Stimulated activated naive B cell treated with anti-CD40 and anti-IgM and Interleukin-4, amounts not matched to agents 10 μg/mL and 1 μg/mL and 100 μg/mL, for 72 hours (primary cell): Measurements from ENCODE around the gene SPINK2.

ENCODE experiments used
- ATAC-seq, 2 donors: fragments of 150-1000 bp; cut with Tn5 transposase; replicated peaks; 2 replicates each; pipeline ENCODE4 v1.10.0; 2021; ENCODE audit warnings: moderate library complexity in 1 of 2
- DNase-seq: peaks from one replicate; pipeline ENCODE4 v3.0.0; 2021
- H3K27ac Mint-ChIP-seq: one replicate; pipeline ENCODE4 v1.8.0; 2022; ENCODE audit warnings: mild to moderate bottlenecking, mixed read lengths
- H3K27me3 Mint-ChIP-seq, 2 donors: one replicate each; pipeline ENCODE4 v1.8.0; 2022; ENCODE audit warnings: mixed read lengths in 2 of 2
- H3K36me3 Mint-ChIP-seq, 2 donors: one replicate each; pipeline ENCODE4 v1.8.0; 2022; ENCODE audit warnings: mixed read lengths in 2 of 2, mild to moderate bottlenecking in 1 of 2
- H3K4me1 Mint-ChIP-seq, 2 donors: one replicate each; pipeline ENCODE4 v1.8.0; 2022; ENCODE audit warnings: mixed read lengths in 2 of 2, mild to moderate bottlenecking in 1 of 2
- H3K4me3 Mint-ChIP-seq, 2 donors: one replicate each; pipeline ENCODE4 v1.8.0; 2022; ENCODE audit warnings: mild to moderate bottlenecking in 2 of 2, mixed read lengths in 2 of 2, moderate library complexity in 1 of 2
- H3K9me3 Mint-ChIP-seq, 2 donors: one replicate each; pipeline ENCODE4 v1.8.0; 2022; ENCODE audit warnings: mixed read lengths in 2 of 2, mild to moderate bottlenecking in 1 of 2

The SPINK2 gene

GRCh38 chr4:56821381-56822243 lies at the start of gene SPINK2:
Gene SPINK2, minus strand, starts transcription at chr4:56821701. Its CDS starts 39 bp downstream, at chr4:56821662.
- DNase-seq: peak; percentile 13
- H3K27ac Mint-ChIP-seq: peak within 1 kb of the TSS; percentile 20
- no peaks in the 10 kb centered on the region for H3K9me3 Mint-ChIP-seq
- peaks cover 11 to 36% of the 10 kb centered on the region in 2 donors for H3K4me1 Mint-ChIP-seq
- H3K27me3 Mint-ChIP-seq: peaks cover 10 to 19% of the 10 kb centered on the region in 2 donors
- ATAC-seq: peak; percentile 32 to 41
- H3K36me3 Mint-ChIP-seq: no peaks in the 10 kb centered on the region
- H3K4me3 Mint-ChIP-seq: peak within 1 kb of the TSS; percentile 77 to 86

GRCh38 chr4:56870946-56871345 lies 49.4 kb upstream of the SPINK2 start:
- Mint-ChIP-seq H3K27me3 (peaks cover 0 to 5% of the 10 kb centered on the region in 2 donors), H3K4me1 (peaks cover 6 to 11% of the 10 kb centered on the region in 2 donors), H3K4me3 (no peak overlapping the region), H3K27ac (no peak overlapping the region), H3K9me3 (no peaks in the 10 kb centered on the region), H3K36me3 (no peaks in the 10 kb centered on the region)
- DNase-seq (no peak), ATAC-seq (no peak)

GRCh38 chr4:56863441-56864139 lies 42.1 kb upstream of the SPINK2 start:
- no peaks in the 10 kb centered on the region for H3K27me3 Mint-ChIP-seq
- peak overlapping the region; percentile 57 for H3K27ac Mint-ChIP-seq
- H3K4me1 Mint-ChIP-seq: peaks cover 10 to 33% of the 10 kb centered on the region in 2 donors
- DNase-seq (peak; percentile 27), ATAC-seq (peak; percentile 96 to 99)
- no peaks in the 10 kb centered on the region for H3K36me3 Mint-ChIP-seq
- no peaks in the 10 kb centered on the region for H3K9me3 Mint-ChIP-seq
- H3K4me3 Mint-ChIP-seq: no peak overlapping the region

GRCh38 chr4:56861360-56861759 lies 39.9 kb upstream of the SPINK2 start:
- Mint-ChIP-seq H3K27ac (no peak overlapping the region), H3K9me3 (no peaks in the 10 kb centered on the region)

GRCh38 chr4:56860781-56861180 lies 39.3 kb upstream of the SPINK2 start:
- Mint-ChIP-seq H3K9me3 (no peaks in the 10 kb centered on the region), H3K27me3 (no peaks in the 10 kb centered on the region), H3K4me3 (no peak overlapping the region), H3K27ac (no peak overlapping the region), H3K4me1 (peaks cover 10 to 33% of the 10 kb centered on the region in 2 donors), H3K36me3 (no peaks in the 10 kb centered on the region)
- DNase-seq (no peak), ATAC-seq (peak in 1 of 2 donors; percentile 41)

More at GRCh38 chr4:56861360-56861759, 39.9 kb upstream of the SPINK2 start:
- ATAC-seq: no peak
- no peaks in the 10 kb centered on the region for H3K36me3 Mint-ChIP-seq
- DNase-seq: no peak
- no peak overlapping the region for H3K4me3 Mint-ChIP-seq
- peaks cover 10 to 33% of the 10 kb centered on the region in 2 donors for H3K4me1 Mint-ChIP-seq
- H3K27me3 Mint-ChIP-seq: no peaks in the 10 kb centered on the region

GRCh38 chr4:56859841-56860240 lies 38.3 kb upstream of the SPINK2 start:
- no peak overlapping the region for H3K27ac Mint-ChIP-seq
- H3K27me3 Mint-ChIP-seq: no peaks in the 10 kb centered on the region
- no peak overlapping the region for H3K4me3 Mint-ChIP-seq
- peaks cover 10 to 33% of the 10 kb centered on the region in 2 donors for H3K4me1 Mint-ChIP-seq
- peak in 1 of 2 donors; percentile 24 for ATAC-seq
- DNase-seq: no peak
- H3K9me3 Mint-ChIP-seq: no peaks in the 10 kb centered on the region
- H3K36me3 Mint-ChIP-seq: no peaks in the 10 kb centered on the region

GRCh38 chr4:56857601-56858309 lies 36.3 kb upstream of the SPINK2 start:
- no peak for DNase-seq
- ATAC-seq: no peak
- Mint-ChIP-seq H3K4me3 (no peak overlapping the region), H3K27me3 (no peaks in the 10 kb centered on the region), H3K27ac (no peak overlapping the region), H3K4me1 (peaks cover 4 to 14% of the 10 kb centered on the region in 2 donors), H3K9me3 (no peaks in the 10 kb centered on the region), H3K36me3 (no peaks in the 10 kb centered on the region)

GRCh38 chr4:56856656-56857055 lies 35.2 kb upstream of the SPINK2 start:
- Mint-ChIP-seq H3K27me3 (no peaks in the 10 kb centered on the region), H3K9me3 (no peaks in the 10 kb centered on the region), H3K36me3 (no peaks in the 10 kb centered on the region), H3K4me1 (peaks cover 4 to 14% of the 10 kb centered on the region in 2 donors), H3K27ac (no peak overlapping the region), H3K4me3 (no peak overlapping the region)
- ATAC-seq: no peak
- DNase-seq: no peak

- H3K9me3 Mint-ChIP-seq: no peaks in the 10 kb centered on the region
- no peak for ATAC-seq
- no peak overlapping the region for H3K27ac Mint-ChIP-seq
Measured at GRCh38 chr4:56850910-56851309, 29.4 kb upstream of the SPINK2 start.

GRCh38 chr4:56844802-56845580 lies 23.5 kb upstream of the SPINK2 start:
- ATAC-seq: peak in 1 of 2 donors; percentile 66
- DNase-seq: no peak

More at GRCh38 chr4:56850910-56851309, 29.4 kb upstream of the SPINK2 start:
- DNase-seq: no peak
- Mint-ChIP-seq H3K4me1 (no peaks in the 10 kb centered on the region), H3K27me3 (no peaks in the 10 kb centered on the region), H3K36me3 (no peaks in the 10 kb centered on the region), H3K4me3 (no peak overlapping the region)

GRCh38 chr4:56843421-56843899 lies 22.0 kb upstream of the SPINK2 start:
- Mint-ChIP-seq H3K27me3 (no peaks in the 10 kb centered on the region), H3K4me1 (no peaks in the 10 kb centered on the region), H3K4me3 (no peak overlapping the region), H3K27ac (no peak overlapping the region), H3K9me3 (no peaks in the 10 kb centered on the region), H3K36me3 (no peaks in the 10 kb centered on the region)
- no peak for DNase-seq
- no peak for ATAC-seq

More at GRCh38 chr4:56844802-56845580, 23.5 kb upstream of the SPINK2 start:
- no peak overlapping the region for H3K4me3 Mint-ChIP-seq
- H3K36me3 Mint-ChIP-seq: no peaks in the 10 kb centered on the region
- no peaks in the 10 kb centered on the region for H3K4me1 Mint-ChIP-seq
- H3K27ac Mint-ChIP-seq: no peak overlapping the region
- no peaks in the 10 kb centered on the region for H3K9me3 Mint-ChIP-seq
- H3K27me3 Mint-ChIP-seq: no peaks in the 10 kb centered on the region

GRCh38 chr4:56840559-56840958 lies 19.1 kb upstream of the SPINK2 start:
- ATAC-seq: no peak
- no peak for DNase-seq
- H3K27me3 Mint-ChIP-seq: no peaks in the 10 kb centered on the region
- H3K9me3 Mint-ChIP-seq: no peaks in the 10 kb centered on the region
- no peak overlapping the region for H3K4me3 Mint-ChIP-seq
- H3K4me1 Mint-ChIP-seq: peaks cover 4 to 6% of the 10 kb centered on the region in 2 donors
- H3K36me3 Mint-ChIP-seq: no peaks in the 10 kb centered on the region
- H3K27ac Mint-ChIP-seq: no peak overlapping the region

GRCh38 chr4:56828784-56829535 lies 7.5 kb upstream of the SPINK2 start:
- H3K36me3 Mint-ChIP-seq: no peaks in the 10 kb centered on the region
- H3K4me1 Mint-ChIP-seq: peaks cover 3 to 7% of the 10 kb centered on the region in 2 donors
- H3K4me3 Mint-ChIP-seq: no peak overlapping the region
- ATAC-seq: peak; percentile 70 to 75
- no peak for DNase-seq
- H3K27ac Mint-ChIP-seq: peak overlapping the region; percentile 76
- H3K9me3 Mint-ChIP-seq: no peaks in the 10 kb centered on the region
- no peaks in the 10 kb centered on the region for H3K27me3 Mint-ChIP-seq
